HCEC 1CT (cell line): ENCODE measurements around the gene TLE3.

Experiments
- DNase-seq: peaks from one replicate; pipeline ENCODE4 v3.0.0-alpha.2; 2017

The TLE3 gene

GRCh38 chr15:69999392-70000085 lies 98.2 kb downstream of the TLE3 start:
- no peak for DNase-seq

- no peak for DNase-seq
Observed at GRCh38 chr15:69998541-69999391, 99.0 kb downstream of the TLE3 start.

- no peak for DNase-seq
Observed at GRCh38 chr15:69997813-69998212, 99.9 kb downstream of the TLE3 start.
